GM23248 (cell line): Measurements from ENCODE around the gene OPTC.

Experiments used
- EZH2 ChIP-seq: fragments of 200-600 bp; sonication (generic); IDR thresholded peaks from 2 replicates; pipeline ENCODE4 v1.6.1; 2018; ENCODE audit warnings: antibody characterized with exemption, mild to moderate bottlenecking; ENCODE audit not compliant: insufficient read depth, poor library complexity, severe bottlenecking
- EZH2phosphoT487 ChIP-seq: fragments of 200-600 bp; sonication (generic); IDR thresholded peaks from 2 replicates; pipeline ENCODE4 v1.6.1; 2018; ENCODE audit warnings: antibody characterized with exemption, moderate library complexity, mild to moderate bottlenecking, low read depth; ENCODE audit not compliant: insufficient read depth

- no peak for TF ChIP-seq EZH2
- TF ChIP-seq EZH2phosphoT487 = no peak
Measured at GRCh38 chr1:203465146-203465798, 28.7 kb upstream of the OPTC start.
